IPS-NIHi7 (cell line): Measurements from ENCODE around the gene SKAP1.
"Not testable (repeated sequence)": the region's sequence is repeated elsewhere in the genome, so short reads cannot be mapped to it uniquely, and the experiment has no call there.

Source experiments
- DNase-seq: peaks from one replicate; pipeline ENCODE4 v3.0.0; 2012; ENCODE audit warnings: mixed read lengths; ENCODE audit errors: extremely low spot score

SKAP1 gene

DNA sequence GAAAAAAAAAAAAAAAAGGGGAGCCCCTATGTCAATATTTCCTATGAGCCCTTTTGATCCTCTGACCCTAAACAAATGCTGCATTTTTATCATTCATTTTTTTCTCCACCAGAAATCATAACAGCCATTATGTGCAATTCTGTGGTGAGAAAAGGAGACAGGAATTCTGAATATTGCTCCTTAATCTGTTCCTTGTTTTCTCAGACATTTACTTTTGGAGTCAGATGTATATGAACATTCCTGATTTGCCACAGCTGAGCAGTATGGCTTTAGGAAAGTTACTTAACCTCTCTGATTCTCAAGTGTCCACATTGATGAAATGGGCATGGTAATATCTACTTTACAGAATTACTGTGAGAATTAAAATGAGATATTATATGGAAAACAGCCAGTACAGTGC is 144.4 kb downstream of the SKAP1 start:
- DNase-seq: no peak

DNA sequence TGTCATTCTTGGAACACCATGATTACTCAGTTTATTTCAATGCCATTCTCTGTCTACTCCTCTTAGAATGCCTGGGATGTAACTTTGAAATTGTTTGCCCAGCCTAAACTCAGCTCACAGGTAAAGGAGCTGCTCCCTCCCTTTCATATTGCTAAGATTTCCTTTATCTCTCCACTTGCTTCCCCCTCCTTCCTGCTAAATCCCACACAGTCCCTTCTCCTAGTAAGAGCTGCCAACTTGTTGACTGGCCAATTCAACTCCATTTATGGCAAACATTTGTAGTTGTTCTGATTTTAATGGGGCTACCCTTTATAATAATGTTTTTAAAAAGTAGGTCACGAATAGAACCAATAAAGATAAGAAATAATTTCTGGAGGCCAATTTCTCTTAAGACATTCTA is 146.1 kb downstream of the SKAP1 start:
- no peak for DNase-seq

DNA sequence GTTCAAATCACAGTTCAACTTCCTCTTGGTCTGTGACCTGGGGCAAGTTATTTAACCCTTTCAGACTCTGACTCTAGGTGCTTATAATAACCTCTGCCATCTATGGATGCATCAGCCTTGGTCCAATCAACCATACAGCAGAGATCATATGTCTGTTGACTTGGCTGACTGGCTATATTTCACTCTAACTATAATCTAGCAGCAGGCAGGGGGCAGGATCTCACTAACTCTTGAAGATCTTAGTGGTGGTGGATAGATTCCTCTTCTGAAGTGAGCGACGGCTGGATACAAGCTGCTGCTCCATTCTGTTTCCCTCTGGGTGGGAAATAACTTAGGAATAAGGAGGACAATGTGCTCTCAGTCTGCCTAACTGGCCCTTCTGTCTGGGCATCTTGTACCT is 146.6 kb downstream of the SKAP1 start:
- DNase-seq: no peak

DNA sequence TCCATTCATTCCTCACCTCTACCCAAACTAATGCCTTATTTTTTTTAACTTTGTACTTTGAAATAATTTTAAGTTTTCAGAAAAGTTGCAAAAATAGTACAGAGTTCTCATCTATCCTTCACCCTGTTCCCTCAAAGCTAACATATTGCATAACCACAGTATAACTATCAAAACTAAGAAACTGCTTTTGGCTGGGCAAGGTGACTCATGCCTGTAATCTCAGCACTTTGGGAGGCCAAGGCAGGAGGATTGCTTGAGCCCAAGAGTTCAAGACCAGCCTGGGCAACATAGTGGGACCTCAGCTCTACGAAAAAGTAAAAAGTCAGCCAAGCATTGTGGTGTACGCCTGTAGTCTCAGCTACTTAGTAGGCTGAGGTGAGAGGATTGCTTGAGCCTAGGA is 147.7 kb downstream of the SKAP1 start:
- no peak for DNase-seq

DNA sequence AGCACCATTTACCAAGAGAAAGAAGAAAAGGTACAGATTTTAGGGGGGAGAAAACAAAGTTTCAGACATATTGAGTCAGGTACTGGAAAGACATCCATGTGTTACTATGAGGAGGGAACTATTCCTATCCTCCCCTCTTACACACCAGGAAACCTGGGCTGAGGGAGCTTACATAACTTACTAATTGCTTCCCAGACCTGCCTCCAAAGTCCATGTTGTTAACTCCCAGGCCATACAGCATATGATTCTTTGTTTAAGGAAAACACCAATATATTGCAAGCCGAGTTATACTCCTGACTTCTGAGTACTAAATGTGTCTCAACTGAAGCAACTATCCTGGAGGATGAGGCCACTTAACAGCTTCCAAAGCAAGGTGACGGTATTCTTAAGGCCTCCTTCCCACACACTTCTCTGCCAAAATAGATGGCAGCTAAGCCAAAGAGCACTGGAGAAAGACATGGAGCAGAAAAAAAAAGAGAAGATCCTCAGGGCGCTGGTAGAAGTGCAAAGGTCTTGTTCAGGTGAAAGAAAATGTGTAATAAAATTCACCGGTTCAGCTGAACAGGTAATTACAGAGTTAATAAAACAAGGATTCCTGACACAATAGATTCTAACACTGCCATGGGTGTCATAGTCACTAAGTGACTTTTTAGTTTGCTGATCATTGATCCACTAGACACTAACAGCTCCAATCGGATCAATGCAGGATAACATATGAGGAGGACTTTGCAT is 151.1 kb downstream of the SKAP1 start:
- no peak for DNase-seq

DNA sequence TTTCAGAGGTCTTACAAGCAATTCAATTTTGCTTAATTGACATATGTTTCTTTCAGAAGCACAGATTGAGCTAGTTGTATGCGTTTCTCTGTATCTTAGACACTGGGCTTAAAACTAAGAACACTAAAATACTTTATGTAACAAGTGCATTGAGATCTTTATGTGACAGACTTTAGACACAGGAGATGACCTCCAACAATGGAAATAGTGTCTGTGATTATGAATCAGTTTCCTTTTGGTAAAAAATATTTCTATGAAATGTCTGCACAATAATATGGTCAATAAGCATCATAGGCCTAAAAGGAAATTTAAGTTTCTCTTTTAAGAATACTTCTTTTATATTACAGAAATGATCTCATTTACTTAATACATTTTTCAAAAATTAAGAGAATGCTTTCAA is 153.2 kb downstream of the SKAP1 start:
- DNase-seq: no peak

DNA sequence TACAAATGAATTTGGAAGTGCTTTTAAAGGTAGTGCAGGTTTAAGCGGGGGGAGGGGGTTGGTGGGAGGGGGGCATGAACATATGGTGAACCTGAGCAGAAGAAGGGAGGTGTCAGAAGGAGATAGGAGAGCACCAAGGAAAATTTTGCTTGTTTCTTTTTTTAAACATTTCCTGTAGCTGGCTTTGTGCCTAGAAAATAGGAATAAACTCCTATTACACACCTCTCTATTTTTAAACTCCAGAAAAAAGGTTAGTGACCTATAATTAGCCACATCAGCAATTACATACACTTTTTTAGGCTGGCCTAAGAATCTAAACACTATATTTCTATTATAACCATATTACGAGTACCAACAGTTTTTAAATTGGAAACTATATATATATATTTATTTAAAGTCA is 159.1 kb downstream of the SKAP1 start:
- no peak for DNase-seq

DNA sequence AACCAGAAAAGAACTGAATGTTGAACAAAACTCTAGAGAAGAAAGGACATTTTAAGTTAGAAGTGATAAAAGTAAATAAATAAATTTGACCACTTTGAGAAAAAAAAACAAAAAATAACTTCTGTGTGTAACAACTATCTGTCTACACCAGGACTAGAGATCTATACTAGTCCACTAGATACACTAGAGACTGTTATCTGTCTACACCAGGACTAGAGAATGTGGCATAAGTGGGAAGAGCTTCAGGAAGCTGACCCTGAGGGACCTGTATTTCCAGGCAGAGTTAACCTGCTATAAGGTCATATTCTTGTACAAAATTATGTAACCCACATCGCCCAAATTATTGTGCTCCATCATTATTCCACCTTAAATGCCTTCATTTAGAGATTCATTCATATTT is 160.8 kb downstream of the SKAP1 start:
- DNase-seq: no peak

DNA sequence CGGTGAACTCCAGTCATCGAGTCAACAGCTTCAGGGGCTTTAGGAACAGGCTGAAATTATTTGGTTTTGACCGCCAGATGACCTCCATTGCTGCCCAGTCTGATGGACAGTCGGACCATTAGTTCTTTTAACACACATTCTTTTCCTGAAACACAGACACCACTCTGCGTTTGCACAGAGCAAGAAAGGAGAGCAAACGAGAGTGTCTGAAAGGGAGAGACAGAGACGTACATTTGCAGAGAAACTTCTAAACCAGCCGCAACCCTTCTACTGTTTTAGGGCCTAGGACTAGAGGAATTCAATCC is 166.3 kb downstream of the SKAP1 start:
- no peak for DNase-seq

DNA sequence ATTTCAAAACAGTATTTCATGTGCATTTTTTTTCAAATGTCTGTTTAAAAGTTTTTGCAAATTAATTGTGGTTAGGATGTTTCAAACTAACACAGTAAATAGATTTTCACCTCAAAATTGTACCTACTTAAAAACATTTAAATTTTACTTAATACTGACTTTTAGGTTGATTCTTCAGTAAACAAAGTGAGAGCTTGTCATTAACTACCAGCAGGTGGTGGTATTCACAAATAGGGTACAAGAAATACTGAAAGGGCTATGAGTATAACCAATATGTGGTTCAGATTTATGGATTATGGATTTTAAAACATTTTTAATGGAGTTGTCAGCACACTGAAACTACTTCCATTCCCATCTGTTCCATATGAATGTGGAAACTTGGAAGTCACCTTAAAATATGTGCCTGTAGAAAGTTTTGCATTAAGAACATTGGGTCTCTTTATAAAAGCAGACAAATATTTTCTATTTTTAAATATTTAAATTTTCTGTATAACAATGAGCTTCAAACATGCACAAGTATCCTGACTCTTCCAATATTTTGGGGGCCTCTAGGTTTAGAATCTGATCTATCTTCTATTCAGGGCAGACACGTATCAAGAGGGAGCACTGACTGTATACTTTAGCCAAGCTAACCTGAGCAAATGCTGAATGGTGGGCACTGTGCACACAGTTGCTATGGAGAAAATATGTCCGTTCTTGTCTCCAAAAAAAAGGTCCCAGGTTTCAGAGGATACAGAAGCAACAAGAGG is 166.9 kb downstream of the SKAP1 start:
- DNase-seq: no peak

DNA sequence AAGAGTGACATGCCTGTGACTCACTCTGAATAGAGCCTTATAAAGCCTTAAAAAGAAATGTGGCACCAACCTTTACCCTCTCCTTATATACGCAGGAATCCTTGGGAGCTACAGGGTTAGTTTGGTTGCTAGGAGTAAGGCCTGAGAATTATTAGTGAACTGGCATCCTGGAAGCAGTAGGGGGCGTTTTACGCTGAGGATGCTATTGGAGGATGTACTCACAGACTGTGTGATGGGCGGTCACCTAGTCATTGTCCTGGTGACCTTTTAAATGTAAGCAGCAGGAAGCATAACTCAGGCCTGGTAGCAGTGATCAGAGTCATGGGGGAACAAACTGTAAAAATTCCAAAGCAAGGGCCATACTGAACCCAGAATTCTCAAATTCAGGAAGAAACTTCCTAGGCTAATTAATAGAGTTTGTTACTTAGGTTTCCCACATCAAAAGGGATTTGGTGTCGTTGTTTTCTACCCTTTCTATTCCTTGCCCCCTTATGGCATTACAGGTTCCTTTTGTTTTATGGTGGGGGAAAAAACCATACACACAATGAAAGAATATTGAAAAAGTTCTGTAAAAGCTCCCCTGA is 168.6 kb downstream of the SKAP1 start:
- DNase-seq: peak; percentile 77

DNA sequence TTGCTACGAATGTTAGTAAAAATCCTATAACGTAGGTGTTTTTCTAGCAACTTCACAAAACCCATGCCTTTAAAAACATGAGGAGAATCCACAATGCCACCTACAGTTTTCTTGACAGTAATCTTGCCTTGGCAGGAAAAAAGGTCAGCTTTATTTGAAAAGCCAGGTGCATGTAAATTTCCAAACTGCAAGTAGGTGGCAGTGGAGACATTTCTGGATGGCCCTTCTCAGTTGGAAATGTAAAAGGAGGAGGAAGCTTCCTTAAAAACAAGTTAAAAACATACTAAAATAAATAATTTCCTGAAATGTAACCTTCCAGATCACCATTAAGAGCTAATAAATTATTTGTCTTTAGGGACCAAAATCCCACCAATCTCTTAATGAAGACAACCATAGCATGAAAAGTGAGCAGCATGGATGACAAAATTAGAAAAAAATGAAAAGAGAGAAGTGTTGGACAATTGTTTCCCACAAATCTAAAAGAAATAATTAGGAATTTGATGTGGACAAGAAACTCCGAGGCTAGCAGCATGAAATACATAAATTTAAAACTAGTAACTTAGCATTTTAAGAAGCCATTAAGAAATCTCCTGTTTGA is 170.2 kb downstream of the SKAP1 start:
- DNase-seq: peak; percentile 41

DNA sequence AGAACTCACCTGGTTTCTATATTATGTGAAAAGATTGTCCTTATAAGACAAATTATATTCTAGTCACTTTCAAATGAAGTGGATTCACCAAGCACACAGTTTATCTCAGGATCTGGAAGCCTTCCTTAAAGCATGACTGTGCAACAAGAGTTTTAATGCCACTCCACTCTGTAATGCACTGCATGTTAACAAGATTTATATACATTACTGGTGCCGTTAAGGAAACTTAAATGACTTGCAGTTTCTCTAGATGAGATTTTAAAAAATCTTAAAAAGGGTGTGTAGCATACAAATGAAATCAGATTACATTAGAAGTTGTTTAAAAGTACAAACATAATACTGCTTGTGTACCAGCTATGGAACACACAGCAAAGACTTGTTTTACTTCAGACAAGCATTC is 171.7 kb downstream of the SKAP1 start:
- DNase-seq: no peak

DNA sequence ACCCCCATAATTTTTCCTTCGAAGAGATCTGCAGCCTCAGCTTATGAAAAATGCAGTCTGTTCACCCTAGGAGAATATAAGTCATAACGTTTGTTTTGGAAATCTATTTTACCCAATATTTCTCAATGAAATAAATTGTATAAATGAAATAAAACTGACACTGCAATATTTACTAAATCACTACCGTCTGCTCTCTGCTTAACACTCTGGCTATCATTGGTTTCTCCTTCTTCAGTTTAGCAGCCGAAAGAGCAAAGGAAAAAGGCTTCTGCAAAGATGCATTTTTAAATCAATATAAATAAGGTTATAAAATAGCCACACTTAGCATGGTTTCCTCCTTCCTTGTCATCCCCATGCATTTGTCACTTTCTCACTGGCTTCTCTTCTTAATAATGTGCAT is 174.3 kb downstream of the SKAP1 start:
- DNase-seq: no peak

DNA sequence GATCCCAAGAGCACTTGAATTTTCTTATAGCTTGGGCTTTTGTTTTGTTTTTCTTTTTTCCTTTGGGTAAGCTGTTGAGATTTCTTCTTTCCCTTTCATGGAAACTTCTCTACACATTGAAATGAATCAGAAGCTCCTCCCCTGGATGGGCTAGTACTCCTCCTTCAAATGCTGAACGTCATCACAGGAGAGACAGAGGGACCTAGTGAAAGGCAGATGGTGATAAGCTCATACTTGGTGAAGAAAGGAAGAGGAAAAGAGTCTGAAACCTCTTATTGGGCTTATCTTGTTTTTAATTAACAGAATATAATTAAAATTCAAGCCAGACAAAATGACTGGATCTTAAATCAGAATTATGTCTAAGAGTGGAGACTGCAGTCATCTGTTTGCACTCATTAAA is 175.1 kb downstream of the SKAP1 start:
- DNase-seq: peak; percentile 15

DNA sequence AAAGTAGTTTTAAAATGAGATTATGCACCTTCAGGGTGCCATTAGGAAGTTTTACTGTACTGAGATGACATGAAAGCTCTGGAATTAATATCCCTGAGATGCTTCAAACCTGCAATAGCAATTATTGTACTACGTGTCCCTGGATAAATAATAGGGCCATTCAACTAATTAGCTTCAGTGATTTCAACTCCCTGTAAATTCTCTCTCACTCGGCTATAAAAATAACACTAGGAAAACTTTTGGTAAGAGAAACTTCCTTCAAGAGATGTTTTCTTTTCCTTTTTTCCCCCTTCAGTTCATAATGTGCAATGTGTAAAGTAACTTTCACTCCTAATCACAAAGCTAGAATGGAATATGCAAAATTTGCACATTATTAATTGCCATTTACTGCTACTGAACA is 176.0 kb downstream of the SKAP1 start:
- no peak for DNase-seq

DNA sequence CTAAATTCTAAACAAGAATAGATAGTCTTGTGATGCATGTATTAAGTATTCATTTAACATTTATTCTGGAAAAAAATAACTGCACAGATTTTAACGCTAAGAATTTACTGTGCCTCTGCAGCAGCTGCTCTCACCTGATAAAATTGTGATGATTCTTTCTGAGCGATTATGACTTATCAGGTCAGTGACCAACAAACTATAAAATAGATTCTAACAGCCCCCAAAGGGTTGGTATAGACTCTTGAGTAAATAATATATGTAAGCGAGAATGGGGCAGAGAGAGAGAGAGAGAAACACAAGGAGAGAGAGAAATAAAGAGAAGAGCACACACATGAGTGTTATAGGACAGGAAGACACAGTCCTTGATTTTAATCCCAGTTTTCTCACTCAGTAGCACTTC is 178.1 kb downstream of the SKAP1 start:
- no peak for DNase-seq

DNA sequence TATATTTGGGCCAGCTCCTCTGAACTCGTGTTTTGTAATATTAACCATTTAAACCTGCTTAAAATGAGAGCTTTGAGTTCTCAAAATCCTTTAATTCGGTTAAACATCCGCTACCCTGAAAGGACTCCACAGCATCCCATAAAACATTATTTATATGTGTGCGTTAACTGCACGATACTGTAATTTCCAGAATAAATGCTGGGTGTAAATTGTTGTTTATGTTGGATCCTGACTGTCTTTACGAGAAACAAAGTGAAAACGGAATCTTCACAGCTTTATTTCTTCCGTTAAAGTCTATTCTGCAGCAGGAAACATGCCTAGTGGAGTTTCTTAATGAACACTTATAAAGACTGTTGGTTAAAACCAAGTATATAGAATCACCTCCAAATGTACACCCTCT is 179.1 kb downstream of the SKAP1 start:
- no peak for DNase-seq

DNA sequence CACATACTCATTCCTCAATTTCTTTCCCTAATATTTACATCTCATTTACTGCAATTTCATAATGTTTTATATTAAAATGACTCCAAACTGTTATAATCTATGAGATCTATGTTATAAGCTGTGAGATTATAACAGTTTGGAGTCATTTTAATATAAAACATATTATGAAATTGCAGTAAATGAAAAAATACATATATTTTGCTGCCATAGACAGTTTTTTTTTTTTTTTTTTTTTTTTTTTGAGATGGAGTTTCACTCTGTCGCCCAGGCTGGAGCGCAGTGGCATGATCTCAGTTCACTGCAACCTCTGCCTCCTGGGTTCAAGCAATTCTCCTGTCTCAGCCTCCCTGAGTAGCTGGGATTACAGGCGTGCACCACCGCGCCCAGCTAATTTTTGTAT is 180.0 kb downstream of the SKAP1 start:
- DNase-seq: not testable (repeated sequence)

DNA sequence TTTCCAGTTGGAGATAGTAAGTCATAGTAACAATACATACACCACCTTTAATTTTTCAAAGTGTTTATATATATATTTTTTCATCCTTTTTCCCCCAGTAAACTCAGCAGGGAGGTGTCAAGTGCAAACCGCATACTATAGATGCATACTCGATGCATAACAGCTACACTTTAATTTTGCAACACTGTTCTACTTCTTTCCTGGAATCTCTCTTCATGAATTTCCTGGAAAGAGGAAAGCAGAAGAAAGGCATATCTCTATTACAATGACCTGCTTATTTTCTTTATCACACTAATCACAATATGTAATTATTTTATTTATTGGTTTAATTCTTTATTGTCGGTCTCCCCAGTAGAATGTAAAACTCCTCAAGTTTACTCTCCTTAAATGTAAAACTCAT is 182.4 kb downstream of the SKAP1 start:
- DNase-seq: no peak

DNA sequence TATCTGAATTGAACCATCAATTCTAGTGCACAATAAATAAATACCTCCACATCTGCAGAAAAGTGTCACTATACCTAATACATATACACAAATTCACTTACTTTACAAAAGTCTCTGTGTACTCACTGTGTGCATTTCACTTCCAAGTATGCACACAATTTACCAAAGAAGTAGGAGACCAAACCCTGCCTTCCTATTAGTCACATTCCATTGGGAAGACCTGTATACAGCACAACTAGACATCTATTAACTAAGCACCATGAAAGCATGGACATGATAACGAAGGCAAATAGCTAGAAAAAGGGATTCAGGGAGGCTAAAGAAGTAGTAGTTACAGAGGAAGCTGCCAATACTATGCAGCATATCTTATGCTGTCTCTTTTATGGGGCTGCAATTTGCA is 183.0 kb downstream of the SKAP1 start:
- DNase-seq: no peak

DNA sequence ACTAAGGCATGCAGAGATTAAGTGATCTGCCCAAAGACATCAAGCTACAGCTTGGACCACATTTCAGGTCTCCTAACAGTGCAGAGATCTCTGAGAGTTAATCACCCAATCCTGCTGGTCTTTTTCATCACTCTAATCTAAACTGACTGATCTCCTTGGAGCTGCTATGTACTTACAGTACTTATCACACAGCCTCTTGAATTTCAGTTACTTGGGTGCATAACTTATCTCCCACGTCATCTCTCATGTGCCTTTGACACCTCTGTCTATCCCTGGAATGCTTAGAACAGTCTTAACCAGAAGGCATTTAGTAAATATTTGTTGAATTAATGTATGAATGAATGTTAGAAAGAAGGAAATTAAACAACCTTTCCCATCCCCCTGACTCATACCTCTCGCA is 183.4 kb downstream of the SKAP1 start:
- DNase-seq: no peak

DNA sequence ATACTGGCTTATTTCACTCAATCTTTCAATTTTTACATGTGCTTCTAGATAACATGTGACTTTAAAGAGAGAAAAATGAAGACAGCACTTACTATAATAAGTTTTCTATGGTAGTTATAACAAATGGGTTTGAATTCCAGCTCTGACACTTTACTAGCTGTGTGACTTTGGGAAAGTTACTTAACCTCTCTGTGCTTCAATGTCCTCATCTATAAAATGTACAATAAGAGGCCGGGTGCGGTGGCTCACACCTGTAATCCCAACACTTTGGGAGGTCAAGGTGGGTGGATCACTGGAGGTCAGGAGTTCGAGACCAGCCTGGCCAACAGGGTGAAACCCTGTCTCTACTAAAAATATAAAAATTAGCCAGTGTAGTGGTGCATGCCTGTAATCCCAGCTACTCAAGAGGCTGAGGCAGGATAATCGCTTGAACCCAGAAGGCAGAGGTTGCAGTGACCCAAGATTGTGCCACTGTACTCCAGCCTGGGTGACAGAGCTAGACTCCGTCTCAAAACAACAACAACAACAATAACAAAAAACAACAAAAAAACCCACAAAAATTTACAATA is 184.5 kb downstream of the SKAP1 start:
- not testable (repeated sequence) for DNase-seq
